Aorta (tissue), 5 donors: Measurements from ENCODE around the gene EXOC4. TPM values are rescaled to one million over a fixed set of nuclear protein-coding genes. Genes with fewer than 3 reads are reported as not detected.
"Not testable (repeated sequence)": the region's sequence is repeated elsewhere in the genome, so short reads cannot be mapped to it uniquely, and the experiment has no call there.

Experiments
- ATAC-seq: fragments of 200-7000 bp; cut with Tn5 transposase; one replicate; pipeline ENCODE4 v1.9.1; 2022; ENCODE audit warnings: moderate library complexity; ENCODE audit not compliant: low FRiP score
- DNase-seq, 2 donors: peaks; one replicate each; pipeline ENCODE4 v3.0.0-alpha.2; 2020
- H3K27ac ChIP-seq, 2 donors: one replicate each; pipeline ENCODE4 v1.5.1; 2013; ENCODE audit warnings: low read length in 2 of 2, mild to moderate bottlenecking in 2 of 2, moderate library complexity in 2 of 2, control low read depth in 1 of 2, inconsistent platforms in 1 of 2, low read depth in 1 of 2
- H3K27me3 ChIP-seq, 2 donors: one replicate each; pipeline ENCODE4 v1.6.1; 2013; ENCODE audit warnings: control low read depth in 1 of 2, low read length in 1 of 2, mild to moderate bottlenecking in 1 of 2, moderate library complexity in 1 of 2; ENCODE audit not compliant: insufficient read depth in 2 of 2, control insufficient read depth in 1 of 2
- H3K36me3 ChIP-seq, 2 donors: one replicate each; pipeline ENCODE4 v1.6.1; 2013; ENCODE audit warnings: control low read depth in 1 of 2, low read length in 1 of 2, mild to moderate bottlenecking in 1 of 2; ENCODE audit not compliant: insufficient read depth in 2 of 2, control insufficient read depth in 1 of 2
- H3K4me1 ChIP-seq, 2 donors: one replicate each; pipeline ENCODE4 v1.6.1; 2013; ENCODE audit warnings: low read length in 2 of 2, control low read depth in 1 of 2, mild to moderate bottlenecking in 1 of 2, moderate library complexity in 1 of 2; ENCODE audit not compliant: insufficient read depth in 2 of 2, control insufficient read depth in 1 of 2
- H3K4me3 ChIP-seq, 2 donors: one replicate each; pipeline ENCODE4 v1.5.1; 2013; ENCODE audit warnings: low read length in 2 of 2, control low read depth in 1 of 2, mild to moderate bottlenecking in 1 of 2
- H3K9me3 ChIP-seq: one replicate; pipeline ENCODE4 v1.6.1; 2013; ENCODE audit warnings: mild to moderate bottlenecking, low read length; ENCODE audit not compliant: control insufficient read depth
- WGBS, 2 donors: extraction: QIAGEN DNeasy Blood & Tissue Kit; methylation state at CpG; one replicate each; pipeline ENCODE4 v1.1.7; 2013; 5-methylcytosine and 5-hydroxymethylcytosine counted together
- intact Hi-C, 2 donors: fragments of 100-400 bp; cut with DNase I; formaldehyde crosslinking; loops; one replicate each; pipeline versions ENCODE4 v1.14.2 to v1.15.0; 2022
- polyA plus RNA-seq, 2 donors: library from polyadenylated mRNA; stranded (reverse); fragments of 200-250 nt; gene quantifications; one replicate each; pipeline ENCODE4 v1.2.3, GENCODE V29; 2013
- total RNA-seq, 2 donors: library from RNA; stranded (reverse); fragmentation: NEBNext Ultra II Directional; extraction: Animal tissue kit (Norgen Biotek cat#: 25700); gene quantifications; one replicate each; pipeline ENCODE4 v1.2.1, GENCODE V29; 2021
- donor health status: healthy with polysubstance abuse.
- donor health status: Bipolar disorder and iron deficiency.
- donor health status: DM: no; HTN: no; CAD: no.
- donor health status: DM: no; HTN: no; CAD: no.
- donor health status: DM: yes; HTN: yes; CAD: no.

Gene EXOC4
- total and polyA plus RNA-seq, 4 donors: 19.9 to 109 (median 45.9) TPM

DNA sequence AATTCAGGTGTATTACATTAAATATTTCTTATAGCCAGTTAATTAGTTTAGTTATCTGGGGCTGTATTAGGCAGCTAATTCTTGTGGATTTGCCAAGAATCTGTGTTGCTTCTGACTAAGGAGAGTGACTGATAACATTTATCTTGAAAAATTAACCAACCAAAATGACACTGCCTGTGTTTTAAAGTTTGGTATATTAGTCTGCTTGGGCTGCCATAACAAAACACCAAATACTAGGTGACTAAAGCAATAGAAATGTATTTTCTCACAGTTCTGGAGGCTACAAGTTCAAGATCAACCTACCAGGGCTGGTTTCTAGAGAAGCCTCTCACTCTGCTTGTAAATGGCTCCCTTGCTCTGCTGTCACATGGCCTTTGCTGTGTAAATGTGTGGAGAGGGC is 12.9 kb downstream of the EXOC4 start:
- DNase-seq (no peak), ATAC-seq (no peak)
- Histone ChIP-seq H3K4me1 (no peaks in the 10 kb centered on the region), H3K27me3 (no peaks in the 10 kb centered on the region), H3K36me3 (no peaks in the 10 kb centered on the region), H3K4me3 (no peak overlapping the region), H3K27ac (no peak overlapping the region), H3K9me3 (no peaks in the 10 kb centered on the region)
- intact Hi-C loops: no loop called here

DNA sequence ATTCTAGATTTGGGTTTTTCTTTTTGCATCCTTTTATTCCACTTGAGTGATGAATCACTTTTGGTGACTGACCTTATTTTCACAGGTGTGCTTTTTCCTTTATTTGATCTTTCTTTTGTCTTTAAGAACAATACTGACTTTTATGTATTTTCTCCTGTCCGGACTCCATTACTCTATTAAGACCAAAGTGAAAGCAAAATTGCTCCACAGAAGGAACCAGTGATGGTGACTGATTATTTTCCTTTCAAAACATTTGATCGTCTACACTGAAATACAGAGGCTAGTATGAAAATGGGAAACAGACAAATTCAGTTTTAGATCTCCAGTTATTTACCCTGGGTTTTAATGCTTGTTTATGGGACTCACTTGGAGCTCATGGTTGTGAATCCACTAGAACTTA is 15.5 kb downstream of the EXOC4 start:
- intact Hi-C loops: no loop called here
- peaks cover 0 to 2% of the 10 kb centered on the region in 2 donors for H3K36me3 ChIP-seq
- no peak overlapping the region for H3K27ac ChIP-seq
- no peak overlapping the region for H3K4me3 ChIP-seq
- ATAC-seq (no peak), DNase-seq (no peak)
- H3K9me3 ChIP-seq: no peaks in the 10 kb centered on the region
- H3K4me1 ChIP-seq: no peaks in the 10 kb centered on the region
- no peaks in the 10 kb centered on the region for H3K27me3 ChIP-seq
- 88 to 94% methylated on average over 2 of the region's 2 CpGs for WGBS, 2 donors

DNA sequence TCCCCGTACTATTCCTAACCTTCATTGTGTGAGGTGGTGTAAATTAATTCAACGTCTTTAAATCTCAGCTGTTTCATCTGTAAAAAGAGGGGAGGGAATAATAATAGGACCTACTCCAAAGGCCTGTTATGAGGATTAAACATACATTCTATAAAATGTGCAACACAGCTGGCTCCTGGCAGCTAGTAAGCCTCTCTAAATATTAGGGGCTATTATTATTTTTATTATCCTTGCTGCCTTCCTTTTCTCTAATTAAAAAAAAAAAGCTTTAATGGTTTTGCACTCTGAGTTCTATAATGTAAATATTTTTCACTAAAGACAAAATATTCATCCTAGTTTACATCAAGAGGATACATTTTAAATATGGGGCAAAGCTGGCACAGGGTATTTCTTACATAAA is 19.5 kb downstream of the EXOC4 start:
- intact Hi-C loops: no loop called here
- Histone ChIP-seq H3K36me3 (peaks cover 0 to 6% of the 10 kb centered on the region in 2 donors), H3K4me3 (no peak overlapping the region), H3K4me1 (no peaks in the 10 kb centered on the region), H3K27me3 (no peaks in the 10 kb centered on the region), H3K9me3 (no peaks in the 10 kb centered on the region), H3K27ac (no peak overlapping the region)
- no peak for DNase-seq
- ATAC-seq: no peak
- 83 to 84% methylated on average over 2 of the region's 2 CpGs for WGBS, 2 donors

DNA sequence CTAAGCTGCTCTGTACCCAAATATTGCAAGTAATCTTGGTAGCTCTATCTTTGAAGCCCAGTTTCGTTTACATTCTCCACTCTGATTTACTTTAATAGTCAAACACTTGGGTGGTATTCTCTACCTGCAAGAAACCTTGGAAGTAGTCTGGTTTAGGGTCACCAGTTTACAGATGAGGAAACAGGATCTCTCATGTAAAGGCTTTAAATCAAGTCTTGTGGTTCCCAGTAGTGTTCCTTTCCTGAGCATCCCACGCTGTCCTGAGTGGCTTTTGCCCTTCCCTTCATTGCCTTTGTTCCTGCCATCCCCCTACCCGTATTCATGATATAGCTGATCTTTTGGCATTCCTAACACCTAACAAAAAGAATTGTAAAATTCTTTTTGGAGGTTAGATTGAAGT is 20.3 kb downstream of the EXOC4 start:
- intact Hi-C loops: no loop called here
- Histone ChIP-seq H3K27me3 (no peaks in the 10 kb centered on the region), H3K9me3 (no peaks in the 10 kb centered on the region), H3K27ac (no peak overlapping the region), H3K4me3 (no peak overlapping the region), H3K36me3 (peaks cover 0 to 8% of the 10 kb centered on the region in 2 donors), H3K4me1 (no peaks in the 10 kb centered on the region)
- DNase-seq (no peak), ATAC-seq (no peak)
- WGBS, 2 donors: 90 to 93% methylated on average over 3 of the region's 3 CpGs

DNA sequence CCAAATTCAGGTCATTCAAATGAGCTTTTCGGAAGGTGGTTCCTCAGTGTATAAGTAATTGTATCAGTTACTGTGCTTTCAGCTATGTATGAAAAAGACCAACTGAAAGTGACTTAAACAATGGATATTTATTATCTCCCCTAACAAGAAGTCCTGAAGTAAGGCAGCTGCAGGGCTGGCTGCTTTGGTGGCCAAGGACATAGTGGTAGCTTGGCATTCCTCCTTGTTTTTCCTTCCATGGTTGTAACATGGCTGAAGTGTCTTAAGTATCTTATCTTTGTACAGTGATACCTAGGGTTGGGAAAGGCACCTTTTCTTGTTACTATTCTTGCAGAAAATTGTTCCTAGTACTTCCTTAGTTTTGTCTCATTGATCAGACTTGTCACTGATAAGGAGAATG is 21.4 kb downstream of the EXOC4 start:
- WGBS, 2 donors: 99 to 100% methylated on average over 1 of the region's 1 CpG
- no peaks in the 10 kb centered on the region for H3K9me3 ChIP-seq
- DNase-seq: no peak
- H3K27ac ChIP-seq: no peak overlapping the region
- H3K27me3 ChIP-seq: no peaks in the 10 kb centered on the region
- no peak overlapping the region for H3K4me3 ChIP-seq
- intact Hi-C loops: no loop called here
- no peaks in the 10 kb centered on the region for H3K4me1 ChIP-seq
- no peak for ATAC-seq
- H3K36me3 ChIP-seq: peaks cover 0 to 10% of the 10 kb centered on the region in 2 donors

DNA sequence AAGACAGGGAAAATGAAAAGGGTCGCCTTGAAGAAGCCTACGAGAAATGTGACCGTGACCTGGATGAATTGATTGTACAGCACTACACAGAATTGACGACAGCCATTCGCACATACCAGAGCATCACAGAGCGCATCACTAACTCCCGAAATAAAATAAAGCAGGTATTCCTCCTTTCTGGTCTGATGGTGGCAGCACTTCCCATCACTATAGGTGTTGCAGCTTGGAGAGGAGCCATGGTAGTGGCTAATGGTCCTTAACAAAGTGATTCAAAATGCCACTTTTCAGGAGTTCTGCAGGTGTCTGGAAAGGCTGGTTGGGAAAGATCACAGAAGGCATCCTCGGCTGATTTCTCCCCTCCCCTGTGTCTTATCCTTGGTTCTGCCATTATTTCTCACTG is 22.1 kb downstream of the EXOC4 start:
- intact Hi-C loops: no loop called here
- DNase-seq: no peak
- no peak for ATAC-seq
- H3K27ac ChIP-seq: no peak overlapping the region
- no peaks in the 10 kb centered on the region for H3K9me3 ChIP-seq
- no peaks in the 10 kb centered on the region for H3K27me3 ChIP-seq
- H3K4me3 ChIP-seq: no peak overlapping the region
- peaks cover 0 to 14% of the 10 kb centered on the region in 2 donors for H3K36me3 ChIP-seq
- no peaks in the 10 kb centered on the region for H3K4me1 ChIP-seq
- 96 to 97% methylated on average over 8 of the region's 8 CpGs for WGBS, 2 donors

DNA sequence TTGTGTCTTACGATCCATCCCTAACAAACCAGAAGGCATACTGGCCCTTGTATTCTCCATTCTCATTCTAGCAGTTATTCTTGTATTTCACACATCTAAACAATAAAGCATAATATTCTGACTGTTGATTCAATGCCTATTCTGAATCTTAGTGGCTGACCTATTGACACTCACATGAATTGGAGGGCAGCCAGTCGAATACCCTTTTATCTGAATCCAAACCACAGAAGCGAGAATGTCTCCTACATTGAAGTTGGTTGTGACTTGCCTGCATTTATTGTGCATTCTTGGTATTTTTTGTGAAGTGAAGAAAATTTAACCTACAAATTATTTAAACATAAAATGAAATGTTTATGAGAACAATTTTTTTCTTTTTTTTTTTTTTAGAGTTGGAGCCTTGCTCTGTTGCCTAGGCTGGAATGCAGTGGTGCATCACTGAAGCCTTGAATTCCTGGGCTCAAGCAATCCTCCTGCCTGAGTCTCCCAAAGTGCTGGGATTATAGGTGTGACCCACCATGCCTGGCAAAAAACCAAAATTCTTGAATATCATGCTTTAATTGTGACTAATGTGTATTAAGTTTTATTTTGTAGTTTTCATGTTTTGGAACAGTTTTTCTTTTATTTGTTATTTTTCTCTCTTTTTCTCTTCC is 22.7 kb downstream of the EXOC4 start:
- 94 to 96% methylated on average over 3 of the region's 3 CpGs for WGBS, 2 donors
- no peak overlapping the region for H3K4me3 ChIP-seq
- peaks cover 0 to 14% of the 10 kb centered on the region in 2 donors for H3K36me3 ChIP-seq
- no peak overlapping the region for H3K27ac ChIP-seq
- no peaks in the 10 kb centered on the region for H3K27me3 ChIP-seq
- H3K4me1 ChIP-seq: no peaks in the 10 kb centered on the region
- ATAC-seq (no peak), DNase-seq (no peak)
- no peaks in the 10 kb centered on the region for H3K9me3 ChIP-seq
- intact Hi-C loops: no loop called here

DNA sequence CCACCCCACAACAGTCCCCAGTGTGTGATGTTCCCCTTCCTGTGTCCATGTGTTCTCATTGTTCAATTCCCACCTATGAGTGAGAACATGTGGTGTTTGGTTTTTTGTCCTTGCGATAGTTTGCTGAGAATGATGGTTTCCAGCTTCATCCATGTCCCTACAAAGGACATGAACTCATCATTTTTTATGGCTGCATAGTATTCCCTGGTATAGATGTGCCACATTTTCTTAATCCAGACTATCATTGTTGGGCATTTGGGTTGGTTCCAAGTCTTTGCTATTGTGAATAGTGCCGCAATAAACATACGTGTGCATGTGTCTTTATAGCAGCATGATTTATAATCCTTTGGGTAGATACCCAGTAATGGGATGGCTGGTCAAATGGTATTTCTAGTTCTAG is 26.1 kb downstream of the EXOC4 start:
- WGBS, 2 donors: 98 to 100% methylated on average over 2 of the region's 3 CpGs
- ATAC-seq, H3K4me3 ChIP-seq, H3K4me1 ChIP-seq, H3K9me3 ChIP-seq, H3K27ac ChIP-seq, H3K27me3 ChIP-seq, intact Hi-C loops, DNase-seq: not testable (repeated sequence)
- peaks cover 0 to 12% of the 10 kb centered on the region in 2 donors for H3K36me3 ChIP-seq

DNA sequence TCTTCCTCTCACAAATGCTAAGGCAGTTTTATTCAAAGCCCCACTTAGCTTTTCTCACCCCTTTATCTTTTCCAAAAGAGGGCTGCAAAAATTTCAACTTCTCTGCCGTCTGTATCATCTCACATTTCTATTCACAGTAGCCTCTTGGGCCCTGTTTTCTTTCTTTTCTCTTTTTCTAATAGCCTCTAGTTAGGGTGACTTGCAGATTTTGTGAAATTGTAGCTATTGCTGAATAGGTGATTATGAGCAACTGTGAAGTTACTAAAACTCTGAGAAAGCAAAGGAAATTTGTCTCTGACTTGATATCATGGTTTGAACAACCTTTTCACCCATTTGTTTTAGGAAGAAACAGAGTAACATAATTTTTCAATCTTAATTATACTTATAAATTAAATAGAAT is 29.2 kb downstream of the EXOC4 start:
- DNase-seq (no peak), ATAC-seq (no peak)
- Histone ChIP-seq H3K4me3 (no peak overlapping the region), H3K27ac (no peak overlapping the region), H3K36me3 (peaks cover 0 to 10% of the 10 kb centered on the region in 2 donors), H3K27me3 (no peaks in the 10 kb centered on the region), H3K4me1 (no peaks in the 10 kb centered on the region), H3K9me3 (no peaks in the 10 kb centered on the region)
- intact Hi-C loops: no loop called here
- 75 to 86% methylated on average over 1 of the region's 1 CpG for WGBS, 2 donors
